NCI-H2107 treated with DMSO at 0.1 percent for 48 hours (cell line): ENCODE results near the gene PIP5K1B.

ENCODE experiments used
- DNase-seq: peaks from one replicate; lab custom pipeline; 2025; ENCODE audit not compliant: unreplicated experiment; lab: John Stamatoyannopoulos, UW

Gene PIP5K1B

DNA sequence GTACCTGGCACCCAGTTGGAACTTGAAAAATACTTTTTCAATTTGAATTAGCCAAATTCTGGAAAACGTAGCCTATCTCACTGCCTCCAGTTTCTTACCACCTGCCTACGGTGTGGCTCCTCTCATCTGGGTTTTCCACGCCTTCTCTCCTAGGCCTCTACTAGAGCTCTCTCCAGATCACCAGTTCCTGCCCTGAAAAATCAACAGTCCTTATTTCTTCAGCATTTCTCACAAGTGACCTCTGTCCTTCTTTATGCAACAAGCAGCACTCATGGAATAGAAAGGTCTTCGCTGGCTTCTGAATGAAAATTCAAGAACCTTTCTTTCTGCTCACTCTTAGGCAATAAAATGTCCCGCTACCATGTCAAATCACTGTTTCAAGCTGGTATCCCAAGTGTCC, 64.8 kb downstream of the PIP5K1B start:
- no peak for DNase-seq

DNA sequence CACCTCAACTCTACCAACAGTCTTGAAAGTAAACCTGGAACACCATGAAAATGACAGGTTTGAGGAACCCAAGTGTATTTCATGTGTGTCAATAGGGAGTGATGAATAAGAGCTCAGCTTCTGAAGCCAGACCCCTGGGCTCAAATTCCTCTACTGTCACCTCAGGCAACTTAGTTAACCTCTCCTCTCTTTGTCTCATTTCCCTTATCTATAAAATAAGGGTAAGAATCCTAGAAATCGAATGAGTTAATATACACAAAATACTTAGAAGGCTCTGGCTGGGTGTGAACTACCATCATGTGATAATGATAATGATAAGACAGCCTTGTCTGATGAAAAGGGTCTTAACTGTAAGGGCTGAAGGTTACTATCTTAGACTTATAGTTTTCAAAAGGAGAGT, 66.3 kb downstream of the PIP5K1B start:
- DNase-seq, result no peak

DNA sequence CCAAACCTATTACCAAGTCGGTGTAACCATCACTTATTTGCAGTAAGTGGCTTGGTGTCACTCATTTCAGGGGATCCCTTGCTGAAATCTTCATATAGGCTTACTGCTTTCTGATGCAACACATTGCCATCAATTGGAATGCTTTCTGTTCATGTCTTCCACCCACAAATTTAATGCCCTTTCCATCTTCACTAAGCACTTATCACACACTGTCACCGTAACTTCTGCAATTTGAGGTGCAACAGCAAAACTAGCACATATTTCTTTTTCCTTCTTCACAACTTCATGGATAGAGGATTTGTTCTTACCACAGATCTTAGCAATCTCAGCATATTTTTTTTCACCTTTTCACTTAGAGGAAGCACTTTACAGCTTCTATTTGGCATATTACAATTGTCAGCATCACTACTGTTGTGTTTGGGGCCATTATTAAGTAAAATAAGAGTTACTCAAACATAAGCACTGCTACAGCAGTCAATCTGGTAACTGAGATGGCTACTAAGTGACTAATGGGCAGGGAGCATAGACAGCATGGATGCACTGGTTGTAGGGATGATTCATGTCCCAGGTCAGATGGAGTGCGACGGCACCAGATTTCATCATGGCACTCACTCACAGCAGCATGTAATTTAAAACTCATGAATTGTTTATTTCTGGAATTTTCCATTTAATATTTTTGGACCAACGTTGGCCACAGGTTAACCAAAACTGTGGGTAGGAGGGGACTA, 70.1 kb downstream of the PIP5K1B start:
- DNase-seq, result no peak

DNA sequence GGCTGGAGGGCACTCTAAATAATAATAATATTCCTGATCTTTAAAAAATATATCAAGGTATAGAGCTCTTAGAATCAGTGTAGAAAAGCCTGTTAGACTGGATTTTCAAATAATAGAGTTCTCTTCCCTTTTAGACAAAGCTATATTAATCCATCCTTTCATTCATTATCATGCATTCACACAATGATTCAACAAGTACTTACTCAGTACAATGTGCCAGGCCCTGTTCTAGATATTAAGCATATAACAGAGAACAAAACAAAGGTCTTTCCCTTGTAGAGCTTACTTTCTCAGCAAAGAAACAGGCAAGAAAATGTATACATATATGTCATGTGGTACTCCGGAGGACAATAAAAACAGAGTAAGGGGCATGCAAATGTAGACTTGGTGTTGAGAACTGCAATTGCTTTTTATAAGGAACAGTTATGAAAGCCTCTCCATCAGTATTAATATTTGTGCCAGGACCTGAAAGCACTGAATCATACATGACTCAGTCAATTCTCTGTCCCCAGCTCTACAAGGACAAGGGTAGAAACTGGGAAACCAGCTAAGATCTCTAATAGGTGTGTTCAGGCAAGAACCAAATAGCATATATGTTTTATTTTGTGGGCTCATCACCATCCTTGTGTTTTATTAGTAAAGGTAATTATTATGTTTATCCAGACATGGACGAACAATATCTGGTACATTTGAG, 72.2 kb downstream of the PIP5K1B start:
- DNase-seq, result no peak

DNA sequence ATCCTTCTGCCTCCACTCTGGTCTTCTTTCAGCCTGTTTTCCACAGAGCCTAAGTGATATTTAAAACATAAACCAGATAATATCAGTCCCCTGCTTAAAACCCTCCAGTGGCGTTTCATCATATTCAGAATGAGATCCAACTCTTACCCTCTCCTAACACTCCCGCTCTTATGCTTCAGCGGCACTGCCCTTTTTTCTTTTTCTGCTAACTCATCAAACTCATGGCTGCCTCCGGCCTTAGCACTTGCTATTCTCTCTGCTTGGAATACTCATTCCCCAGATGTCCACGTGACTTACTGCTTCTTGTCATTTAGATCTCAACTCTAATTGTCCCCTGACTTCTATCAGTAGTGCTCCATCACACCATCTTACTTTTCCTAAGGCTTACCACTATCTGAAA, 73.6 kb downstream of the PIP5K1B start:
- no peak for DNase-seq

DNA sequence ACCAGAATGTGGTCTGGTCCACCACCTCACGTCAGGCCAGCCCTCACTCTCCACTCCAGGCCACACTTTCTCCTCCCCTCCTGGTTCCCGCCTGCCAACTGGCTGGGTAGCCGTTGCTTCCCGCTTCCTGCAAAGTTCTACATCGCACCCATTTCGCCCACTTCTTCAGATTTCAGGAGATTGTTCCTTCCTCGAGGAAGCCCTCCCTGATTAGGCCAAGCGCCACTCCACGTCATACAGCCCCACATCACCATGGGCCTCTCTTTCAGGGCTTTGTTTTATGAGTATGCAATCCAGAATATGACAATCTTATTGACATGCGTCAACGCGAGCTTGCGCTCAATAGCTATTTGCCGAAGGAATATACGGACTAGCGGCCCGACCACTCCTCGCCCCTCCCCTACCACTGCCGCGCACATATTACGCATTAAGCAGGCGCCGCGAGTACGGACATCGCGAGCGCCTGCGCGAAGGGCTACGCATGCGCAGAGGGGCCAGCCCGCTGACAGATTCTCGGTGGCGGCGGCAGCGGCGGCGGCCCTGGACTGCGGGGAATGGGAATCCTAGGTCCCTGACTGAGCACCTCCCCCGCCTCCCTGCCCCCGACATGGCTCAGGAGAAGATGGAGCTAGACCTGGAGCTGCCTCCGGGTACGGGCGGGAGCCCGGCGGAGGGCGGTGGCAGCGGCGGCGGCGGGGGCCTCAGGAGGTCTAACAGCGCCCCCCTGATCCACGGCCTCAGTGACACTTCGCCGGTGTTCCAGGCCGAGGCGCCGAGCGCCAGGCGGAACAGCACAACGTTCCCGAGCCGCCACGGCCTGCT, 74.7 kb downstream of the PIP5K1B start:
- peak; percentile 83 for DNase-seq

DNA sequence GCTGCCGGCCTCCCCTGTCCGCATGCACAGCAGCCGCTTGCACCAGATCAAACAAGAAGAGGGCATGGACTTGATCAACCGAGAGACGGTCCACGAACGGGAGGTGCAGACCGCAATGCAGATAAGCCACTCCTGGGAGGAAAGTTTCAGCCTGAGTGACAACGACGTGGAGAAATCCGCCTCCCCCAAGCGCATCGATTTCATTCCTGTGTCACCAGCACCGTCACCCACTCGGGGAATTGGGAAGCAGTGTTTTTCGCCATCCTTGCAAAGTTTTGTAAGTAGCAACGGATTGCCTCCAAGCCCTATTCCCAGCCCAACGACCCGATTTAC, 75.3 kb downstream of the PIP5K1B start:
- DNase-seq, result no peak

DNA sequence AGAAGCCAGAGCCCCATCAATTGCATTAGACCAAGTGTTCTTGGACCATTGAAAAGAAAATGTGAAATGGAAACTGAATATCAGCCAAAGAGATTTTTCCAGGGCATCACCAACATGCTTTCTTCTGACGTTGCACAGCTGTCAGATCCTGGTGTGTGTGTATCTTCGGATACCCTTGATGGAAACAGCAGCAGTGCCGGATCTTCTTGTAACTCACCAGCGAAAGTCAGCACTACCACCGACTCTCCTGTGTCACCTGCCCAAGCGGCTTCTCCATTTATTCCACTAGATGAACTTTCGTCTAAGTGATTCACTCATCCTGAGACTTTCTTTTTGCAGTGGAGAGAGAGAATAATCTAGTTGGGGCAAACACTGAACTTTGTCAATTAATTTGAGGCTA, 75.7 kb downstream of the PIP5K1B start:
- no peak for DNase-seq

DNA sequence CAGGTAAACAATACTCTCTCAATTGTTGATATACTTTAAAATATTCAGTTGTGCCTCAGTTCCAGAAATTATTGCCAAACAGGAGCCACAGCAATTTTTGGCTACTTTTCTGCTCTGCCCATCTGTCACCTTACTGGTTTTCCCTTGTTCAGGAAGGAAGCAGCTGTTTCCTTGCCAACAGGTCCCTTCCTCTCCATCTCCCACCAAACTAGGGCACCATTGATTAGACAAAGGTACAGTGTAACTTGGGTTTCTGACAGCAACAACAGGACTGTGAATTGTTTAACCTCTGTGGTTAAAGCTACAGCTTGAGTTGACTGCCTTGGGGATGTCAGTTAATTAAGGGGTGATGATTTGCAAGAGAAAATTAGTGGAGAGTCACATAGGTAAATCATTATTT, 76.9 kb downstream of the PIP5K1B start:
- no peak for DNase-seq

DNA sequence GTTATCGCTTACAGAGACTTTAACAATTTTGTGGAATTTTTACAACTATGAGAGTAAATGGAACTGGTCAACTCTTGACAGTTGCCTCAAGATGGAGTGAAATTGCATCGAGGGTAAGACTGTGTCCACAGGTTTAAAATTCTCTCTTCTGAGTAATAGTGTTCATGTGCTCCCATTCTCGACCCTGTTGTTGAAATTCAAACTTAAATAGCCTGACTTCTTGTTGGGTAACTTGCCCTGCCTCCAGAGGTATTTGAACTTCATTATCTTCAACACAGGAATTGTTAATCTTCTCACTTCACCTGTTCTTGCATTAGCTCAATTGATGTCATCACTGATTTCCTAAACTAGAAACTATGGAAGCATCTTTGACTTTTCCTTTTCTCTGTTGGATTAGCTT, 77.5 kb downstream of the PIP5K1B start:
- no peak for DNase-seq

DNA sequence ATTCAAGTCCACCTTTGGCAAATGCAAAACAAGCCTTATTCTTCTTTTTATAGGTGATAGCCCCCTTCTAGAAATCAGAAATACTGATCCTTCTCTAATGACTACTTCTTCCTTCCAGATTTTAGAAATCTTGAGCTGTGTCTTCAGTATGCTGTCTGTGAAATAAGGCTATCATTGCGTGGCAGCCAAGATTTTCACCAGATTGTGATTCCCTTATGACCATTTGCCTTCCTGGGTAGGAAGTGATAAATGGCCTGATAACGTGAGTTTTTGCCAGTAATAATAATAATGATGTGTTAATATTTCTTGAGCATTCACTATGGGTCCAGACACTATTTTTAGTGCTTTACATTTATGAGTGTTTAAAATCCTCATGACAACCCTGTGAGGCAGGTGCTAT, 80.9 kb downstream of the PIP5K1B start:
- DNase-seq, result no peak

DNA sequence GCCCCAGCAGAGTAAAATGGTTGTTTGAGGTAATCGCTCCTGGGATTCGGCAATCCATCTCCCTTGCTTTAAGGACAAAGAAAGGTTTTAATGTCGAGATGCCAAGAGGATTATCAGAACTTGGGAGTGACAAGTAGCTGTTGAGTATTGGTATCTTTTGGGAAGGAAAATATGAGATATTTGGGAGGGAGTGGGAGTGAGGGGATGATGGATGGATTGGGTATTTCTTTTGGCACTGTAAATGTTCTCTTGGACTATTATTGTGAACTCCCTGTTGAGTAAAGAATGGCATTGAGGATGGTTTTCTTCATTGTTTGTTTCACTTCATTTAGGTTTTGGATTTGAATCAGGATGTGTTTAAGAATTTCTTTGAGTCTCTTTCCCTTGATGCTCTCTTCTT, 86.1 kb downstream of the PIP5K1B start:
- no peak for DNase-seq

DNA sequence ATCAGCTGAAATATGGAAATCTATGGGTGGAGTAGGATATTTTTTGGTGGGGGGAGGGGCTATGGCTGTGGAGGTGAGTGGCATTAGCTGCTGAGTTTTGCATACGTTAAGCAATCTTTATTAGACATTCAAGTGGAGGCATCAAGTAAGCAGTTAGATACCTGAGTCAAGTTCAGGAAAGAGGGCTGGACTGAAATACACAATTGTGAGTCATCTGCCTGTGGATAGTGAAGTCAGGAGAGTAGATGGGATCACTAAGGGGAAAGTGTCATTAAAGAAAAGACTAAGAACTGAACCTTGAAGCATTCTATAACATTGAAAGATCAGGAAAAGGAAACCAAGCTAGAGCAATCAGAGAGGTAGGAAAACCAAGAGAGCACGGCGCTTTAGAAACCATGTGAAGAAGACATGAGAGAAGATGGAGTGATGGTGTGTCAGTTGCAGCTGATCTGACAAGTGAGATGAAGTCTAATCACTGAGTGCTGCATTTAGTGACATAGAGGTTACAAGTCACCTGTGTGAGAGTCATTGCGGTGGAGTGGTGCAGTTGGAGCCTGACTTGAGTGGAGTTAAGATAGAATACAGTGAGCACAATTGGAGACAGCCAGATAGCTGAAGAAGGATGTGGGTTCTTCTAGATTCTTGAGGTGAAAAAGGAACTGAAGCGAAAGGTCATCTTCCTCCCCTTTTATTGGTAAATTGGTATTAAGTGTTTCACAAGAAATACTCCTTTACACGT, 88.7 kb downstream of the PIP5K1B start:
- no peak for DNase-seq

DNA sequence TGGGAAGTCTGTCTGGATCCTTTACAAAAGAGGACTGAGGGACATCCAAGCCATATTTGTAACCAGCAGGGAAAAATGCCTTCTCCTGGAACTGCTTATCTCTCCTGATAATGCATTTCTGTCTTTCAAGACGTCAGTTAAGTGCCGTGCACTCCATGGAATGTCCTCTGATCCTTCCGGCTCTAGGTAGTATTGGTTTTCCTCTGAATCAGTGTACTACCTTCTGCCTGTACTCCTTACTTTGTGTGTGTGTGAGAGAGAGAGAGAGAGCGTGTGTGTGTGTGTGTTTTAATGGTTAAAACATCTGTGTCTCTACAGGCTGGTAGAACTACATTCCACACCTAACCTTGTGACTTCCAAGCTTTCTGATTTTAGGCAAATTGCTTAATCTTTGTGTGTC, 89.9 kb downstream of the PIP5K1B start:
- DNase-seq, result no peak

DNA sequence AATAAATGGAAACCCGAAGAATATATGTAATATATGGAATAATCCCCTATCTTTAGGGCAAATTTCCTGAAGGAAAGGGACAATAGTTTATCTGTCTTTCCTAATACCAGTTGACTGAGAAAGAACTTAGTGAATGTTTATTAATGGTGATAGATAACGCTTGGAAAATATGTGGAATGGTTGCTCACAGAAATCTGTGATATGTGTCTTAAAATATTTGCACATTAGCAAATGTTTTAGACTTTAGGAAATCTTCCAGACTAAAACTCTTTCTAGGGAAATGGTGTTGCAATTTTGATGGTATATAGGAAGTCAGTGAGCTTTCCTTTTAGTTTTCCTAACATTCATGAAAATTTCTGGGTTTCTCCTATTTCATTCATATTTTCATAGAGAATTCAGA, 90.4 kb downstream of the PIP5K1B start:
- no peak for DNase-seq

DNA sequence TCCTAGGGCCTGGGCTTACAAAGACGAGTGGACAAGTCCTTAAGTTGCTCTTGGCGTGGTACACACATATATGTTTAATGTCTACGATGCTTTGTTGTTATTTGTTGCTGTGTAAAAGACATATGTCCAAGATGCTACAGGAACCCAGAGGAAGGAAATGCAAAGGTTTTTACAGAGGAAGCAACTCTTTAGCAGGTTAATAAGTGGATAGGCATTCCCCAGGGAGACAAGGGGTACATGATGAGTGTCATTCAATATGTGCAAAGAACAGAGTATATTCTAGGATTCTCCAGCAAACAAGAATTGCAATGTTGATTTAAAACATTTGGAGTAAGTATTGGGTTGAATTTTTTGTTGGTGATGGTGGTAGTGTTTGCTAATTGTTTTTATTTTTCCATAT, 92.1 kb downstream of the PIP5K1B start:
- no peak for DNase-seq

DNA sequence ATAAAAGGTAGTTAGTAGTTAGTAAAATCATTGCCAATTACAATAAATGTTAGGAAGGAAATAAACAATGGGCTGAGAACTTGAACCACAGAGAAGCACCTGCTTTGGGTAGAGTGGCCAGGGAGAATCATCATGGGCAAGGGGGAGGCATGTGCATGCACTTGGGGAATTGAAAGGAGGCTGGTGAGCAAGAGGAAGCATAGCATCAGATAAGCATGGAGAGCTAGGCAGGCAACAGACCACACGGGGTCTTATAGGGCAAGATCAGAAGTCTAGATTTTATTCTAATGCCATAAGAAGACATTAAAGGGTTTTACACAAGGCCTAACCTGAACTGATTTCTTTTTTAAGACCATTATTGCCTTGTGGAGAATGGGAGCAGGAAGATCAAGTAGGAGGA, 93.4 kb downstream of the PIP5K1B start:
- DNase-seq, result no peak

DNA sequence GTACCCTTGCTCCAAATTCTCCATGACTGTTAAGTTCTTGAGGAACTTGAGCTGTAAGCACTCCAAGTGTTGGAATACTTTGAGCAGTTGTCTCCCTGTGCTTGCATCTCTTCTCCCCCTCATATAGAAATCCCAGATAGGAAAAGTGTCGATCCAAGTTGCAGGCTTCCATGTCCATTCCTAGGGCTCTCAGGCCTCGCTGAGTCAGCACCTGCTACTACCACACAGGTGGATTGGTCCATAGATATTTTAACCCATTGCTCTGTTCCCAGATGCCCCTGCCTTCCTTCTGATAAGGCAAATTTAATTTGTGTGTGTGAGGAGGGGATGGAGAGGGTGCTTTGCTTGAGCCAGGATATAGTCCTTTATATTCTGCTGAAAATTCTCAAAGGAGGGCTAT, 95.8 kb downstream of the PIP5K1B start:
- no peak for DNase-seq

DNA sequence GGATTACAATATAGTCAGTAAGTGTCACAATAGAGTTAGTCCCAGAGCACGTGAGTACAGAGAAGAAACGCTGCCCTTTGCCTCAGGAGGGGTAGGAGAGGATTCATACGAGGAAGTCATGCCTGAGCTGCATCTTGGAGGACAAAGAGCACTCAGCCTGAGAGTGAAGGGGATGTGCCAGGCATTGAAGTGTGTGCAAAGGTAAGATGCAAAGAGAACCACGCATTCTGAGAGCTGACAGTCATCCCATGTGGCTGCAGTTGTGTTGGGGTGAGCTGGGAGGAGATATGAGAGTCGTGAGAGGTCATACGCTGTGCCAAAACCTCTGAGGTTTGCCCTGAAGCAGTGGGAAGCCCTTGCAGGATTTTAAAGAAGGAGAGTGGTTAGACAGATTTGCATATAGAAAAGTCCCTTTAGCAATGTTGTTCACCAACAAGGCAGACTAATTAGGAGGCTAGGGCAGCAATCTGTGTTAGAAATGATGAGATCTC, 97.5 kb downstream of the PIP5K1B start:
- DNase-seq, result no peak

DNA sequence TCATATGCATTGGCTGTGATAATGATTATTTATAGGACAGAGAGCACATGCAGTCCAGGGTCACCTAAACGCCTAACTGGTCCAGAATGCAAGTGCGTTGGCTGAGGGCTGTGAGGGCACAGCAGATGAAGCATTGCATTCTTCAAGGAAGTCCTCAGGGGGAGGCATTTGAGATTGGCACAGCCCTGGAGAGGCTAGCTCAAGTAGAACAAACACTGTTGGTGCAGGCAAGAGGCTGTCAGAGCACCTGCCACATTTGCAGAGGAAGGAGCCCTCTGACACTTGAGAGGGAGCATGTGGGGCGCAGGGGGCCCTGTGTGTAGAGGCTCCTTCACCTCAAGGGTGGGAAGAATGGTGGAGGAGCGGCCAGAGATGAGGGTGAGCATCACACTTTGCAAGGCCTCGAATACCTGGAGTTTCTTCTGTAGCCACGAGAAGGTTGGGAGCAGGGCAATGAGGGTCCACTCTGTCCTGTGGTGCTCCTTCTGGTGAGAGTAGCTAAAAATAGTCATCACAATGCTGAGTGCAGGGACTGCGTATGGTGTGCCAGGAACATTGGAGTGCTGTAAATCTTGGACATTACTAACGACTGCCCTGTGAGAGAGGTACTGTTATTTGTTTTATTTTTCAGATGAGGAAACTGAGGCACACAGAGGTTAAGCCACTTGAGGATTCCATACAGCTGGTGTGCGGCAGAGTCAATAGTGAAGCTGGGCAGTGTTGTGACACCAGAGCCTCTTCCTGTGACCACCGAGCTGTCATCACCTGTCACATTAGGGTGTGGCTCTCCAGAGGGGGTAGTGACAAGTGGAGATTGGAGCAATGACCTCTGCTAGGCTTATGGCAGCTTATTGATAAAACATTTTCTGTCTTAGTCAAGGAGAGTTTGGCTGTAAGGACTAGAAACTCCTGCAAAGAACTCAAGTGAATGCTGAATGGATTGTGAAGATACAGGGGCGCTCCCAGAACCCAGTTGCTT, 100.2 kb downstream of the PIP5K1B start:
- DNase-seq, result no peak
